ENCODE data around the gene NUDT19.

Gene NUDT19

GRCh38 chr19:32748497-32748896 lies 56.9 kb downstream of the NUDT19 start:
- peak; percentile 17 for TF ChIP-seq CTCF (IDR thresholded peaks at IDR 0.05; ENCODE audit: insufficient read depth, missing control alignments)
- FAIRE-seq = no peak
- no peak for DNase-seq (ENCODE audit: insufficient read length, low spot score)

- no peak for TF ChIP-seq CTCF (IDR thresholded peaks at IDR 0.05; ENCODE audit: insufficient read depth, missing control alignments)
- FAIRE-seq (no peak), DNase-seq (ENCODE audit: insufficient read length, low spot score) (no peak)
Observed at GRCh38 chr19:32748948-32749347, 57.3 kb downstream of the NUDT19 start.

DNA sequence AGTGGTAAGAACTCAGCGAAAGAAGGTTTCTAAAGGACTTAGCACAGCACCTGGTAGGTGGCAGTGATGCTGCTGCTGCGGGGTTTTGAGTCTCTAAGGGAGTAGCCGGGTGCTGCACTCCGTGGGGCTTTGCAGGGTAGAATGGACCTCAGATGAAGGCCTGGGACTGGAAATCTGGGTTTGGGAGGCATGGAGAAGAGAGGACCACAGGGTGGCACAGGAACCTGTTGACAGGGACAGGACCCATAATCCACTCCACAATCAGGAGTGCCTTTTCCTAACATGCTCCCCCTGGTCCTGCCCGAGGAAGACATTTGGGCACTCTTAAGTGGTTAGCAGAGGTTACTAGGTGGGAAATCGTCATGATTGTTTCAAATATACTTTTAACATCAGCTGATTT lies 57.7 kb downstream of the NUDT19 start:
- FAIRE-seq = no peak
- TF ChIP-seq CTCF (IDR thresholded peaks at IDR 0.05; ENCODE audit: insufficient read depth, missing control alignments) = no peak

GRCh38 chr19:32750441-32751055 lies 58.9 kb downstream of the NUDT19 start:
- no peak for DNase-seq (ENCODE audit: insufficient read length, low spot score)
- FAIRE-seq = no peak
- no peak for TF ChIP-seq CTCF (IDR thresholded peaks at IDR 0.05; ENCODE audit: insufficient read depth, missing control alignments)

More for the DNA sequence above, 57.7 kb downstream of the NUDT19 start:
- no peak for DNase-seq (ENCODE audit: insufficient read length, low spot score)

DNA sequence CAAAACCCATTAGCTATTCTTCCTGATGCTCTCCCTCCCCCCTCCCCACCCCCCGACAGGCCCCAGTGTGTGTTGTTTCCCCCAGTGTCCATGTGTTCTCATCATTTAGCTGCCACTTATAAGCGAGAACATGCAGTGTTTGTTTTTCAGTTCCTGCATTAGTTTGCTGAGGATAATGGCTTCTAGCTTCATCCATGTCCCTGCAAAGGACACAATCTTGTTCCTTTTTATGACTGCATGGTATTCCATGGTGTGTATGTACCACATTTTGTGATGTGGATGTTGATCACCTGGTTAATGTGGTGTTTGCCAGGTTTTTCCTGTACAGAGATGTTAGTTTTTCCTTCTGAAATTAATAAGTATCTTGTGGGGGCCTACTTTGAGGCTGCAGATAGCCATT lies 59.4 kb downstream of the NUDT19 start:
- FAIRE-seq = no peak
- no peak for DNase-seq (ENCODE audit: insufficient read length, low spot score)
- TF ChIP-seq CTCF (IDR thresholded peaks at IDR 0.05; ENCODE audit: insufficient read depth, missing control alignments) = no peak

GRCh38 chr19:32757189-32757588 lies 65.6 kb downstream of the NUDT19 start:
- DNase-seq (ENCODE audit: insufficient read length, low spot score) (no peak), FAIRE-seq (no peak)
- TF ChIP-seq CTCF (IDR thresholded peaks at IDR 0.05; ENCODE audit: insufficient read depth, missing control alignments) = no peak

Measured in D721Med (cell line).